Activated CD8-positive, alpha-beta memory T cell treated with anti-CD3 and anti-CD28 coated beads for 4 hours (primary cell): Measurements from ENCODE around the gene COL15A1.

Experiments
- DNase-seq, 2 donors: peaks; one replicate each; pipeline ENCODE4 v3.0.0-alpha.2; 2020; ENCODE audit warnings: low read depth in 2 of 2

COL15A1 gene

DNA sequence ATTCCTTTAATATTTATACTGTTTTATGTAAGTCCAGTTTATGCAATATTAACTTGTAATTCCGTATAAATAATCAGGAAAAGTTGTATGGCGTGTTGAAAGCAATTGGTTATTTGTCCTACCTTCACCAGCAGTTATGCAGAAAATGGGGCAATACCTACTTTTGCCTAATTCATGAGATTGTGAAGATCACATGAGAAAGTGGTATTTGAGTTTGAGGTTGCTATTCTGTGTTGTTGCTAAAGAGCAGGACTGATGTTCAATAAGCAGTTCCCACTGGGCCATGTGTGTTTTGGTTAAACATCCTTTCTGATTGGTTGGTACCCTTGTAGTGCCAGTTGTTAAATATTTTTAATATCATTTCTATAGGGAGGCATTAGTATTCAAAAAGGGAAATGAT is 164.4 kb downstream of the COL15A1 start:
- no peak for DNase-seq

GRCh38 chr9:99109522-99109921 is 165.8 kb downstream of the COL15A1 start:
- DNase-seq = no peak

DNA sequence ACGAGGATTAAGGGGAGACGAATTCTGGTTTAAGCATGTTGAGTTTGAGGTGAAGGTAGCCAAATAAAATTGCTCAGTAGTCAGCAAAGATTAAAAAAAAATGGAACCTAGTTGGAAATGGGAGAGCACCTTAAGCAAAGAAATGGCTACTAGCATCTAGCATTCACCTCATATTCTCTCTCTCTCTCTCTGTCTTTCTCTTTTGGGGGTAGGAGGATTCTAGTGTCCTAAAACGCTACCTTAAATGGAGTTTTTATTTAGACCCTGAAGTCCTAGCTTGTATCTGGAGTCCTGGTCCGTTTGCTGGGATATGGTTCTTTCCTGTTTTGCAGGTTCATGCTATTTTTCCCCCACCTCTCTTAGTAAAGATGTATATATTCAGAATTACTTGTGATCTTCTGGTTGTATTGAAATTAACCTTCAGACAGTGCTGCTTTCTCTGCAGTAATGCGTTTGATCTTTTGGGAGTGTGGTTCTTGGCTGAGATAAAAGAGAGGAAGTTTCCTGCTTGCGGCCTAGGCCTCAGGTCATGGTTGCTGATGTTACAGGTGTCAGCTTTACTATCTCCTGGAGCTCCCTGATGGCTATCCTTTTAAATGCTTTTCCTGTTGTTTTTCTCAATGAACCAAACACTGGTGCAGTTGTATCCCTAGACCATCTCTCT is 169.2 kb downstream of the COL15A1 start:
- DNase-seq = peak in 1 of 2 donors; percentile 15

- DNase-seq = no peak
Measured at GRCh38 chr9:99113414-99114048, 169.8 kb downstream of the COL15A1 start.

GRCh38 chr9:99114049-99114440 is 170.3 kb downstream of the COL15A1 start:
- no peak for DNase-seq

GRCh38 chr9:99114846-99115500 is 171.3 kb downstream of the COL15A1 start:
- DNase-seq = no peak

DNA sequence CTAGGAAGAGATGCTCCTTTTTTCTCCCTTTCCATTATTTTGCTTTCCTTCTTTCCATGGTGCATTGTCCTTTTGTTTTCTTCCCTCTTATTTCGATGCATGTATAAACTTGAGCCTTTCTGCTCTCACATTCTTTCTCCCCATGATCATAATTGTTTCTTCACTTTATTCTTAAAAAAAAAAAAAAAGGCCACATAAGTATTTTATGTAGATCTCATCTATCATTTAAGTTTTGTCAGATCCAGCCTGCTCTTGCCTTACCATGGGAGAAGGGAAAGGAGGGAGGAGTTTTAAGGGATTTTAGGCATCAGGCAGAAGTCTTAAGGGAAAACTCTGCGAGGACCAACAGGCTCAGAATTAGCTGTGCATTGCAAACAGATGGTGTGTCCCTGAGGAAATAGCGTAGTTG is 172.3 kb downstream of the COL15A1 start:
- DNase-seq = no peak

DNA sequence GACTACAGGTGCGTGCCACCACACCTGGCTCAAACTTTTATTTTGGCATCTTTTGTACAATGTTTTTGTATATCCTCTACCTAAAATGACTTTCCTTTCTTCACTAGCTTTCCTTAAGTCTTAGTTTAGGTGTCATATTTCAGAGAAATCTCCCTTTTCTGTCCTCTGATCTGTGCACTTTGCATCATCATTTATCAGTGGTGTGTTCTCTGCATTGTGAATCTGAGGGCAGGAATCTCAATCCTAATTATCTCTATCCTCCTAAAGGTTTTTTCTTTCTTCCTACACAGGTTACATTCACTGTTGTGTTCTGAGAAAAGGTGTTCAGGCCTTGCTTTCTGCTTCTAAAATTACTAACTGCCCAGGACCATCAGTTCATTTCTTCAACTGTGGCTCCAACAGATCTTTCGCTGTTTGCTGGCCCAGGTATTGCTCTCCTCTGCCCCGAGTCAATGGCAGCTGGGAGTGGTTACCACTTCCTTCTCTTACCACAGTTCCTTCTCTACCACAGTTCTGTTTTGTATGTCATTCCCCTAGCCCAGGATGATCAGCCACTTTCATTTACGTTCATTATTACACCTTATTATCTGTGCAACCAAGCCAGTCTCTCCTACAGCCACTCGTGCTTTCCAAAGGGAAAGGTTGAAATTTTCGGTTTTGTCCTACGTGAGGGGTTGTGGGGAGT is 175.2 kb downstream of the COL15A1 start:
- DNase-seq = peak in 1 of 2 donors; percentile 10

DNA sequence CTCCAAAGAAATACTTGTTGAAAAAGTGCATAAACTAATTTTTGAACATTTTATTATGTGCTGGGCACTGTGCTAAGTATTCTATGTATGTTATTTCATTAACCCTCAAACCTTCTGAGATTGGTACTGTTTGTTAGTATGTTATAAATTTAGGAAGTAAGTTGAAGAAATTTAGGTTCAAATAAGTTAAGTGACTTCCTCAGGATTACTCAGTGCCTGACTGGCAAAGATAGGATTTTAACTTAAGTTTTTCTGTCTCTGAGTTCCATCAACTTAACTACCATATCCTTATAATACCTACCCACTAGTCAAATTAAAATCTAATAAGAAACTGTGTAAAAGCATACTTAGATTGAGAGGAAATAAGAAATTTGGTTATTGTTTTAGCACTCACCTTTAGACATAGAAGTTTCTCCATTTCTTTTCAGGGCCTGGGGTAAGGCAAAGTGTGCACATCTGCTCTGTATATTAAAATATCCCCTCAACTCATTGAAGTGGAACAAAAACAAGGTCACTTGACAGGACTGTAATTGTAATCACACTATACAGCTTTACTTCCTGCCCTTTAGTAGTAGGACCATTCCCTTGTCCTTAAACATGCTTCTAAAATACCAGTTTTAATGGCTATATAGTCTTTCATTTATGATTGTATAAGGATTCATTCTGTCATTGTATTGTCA is 176.4 kb downstream of the COL15A1 start:
- DNase-seq = no peak
